Adrenal gland (tissue), 5 donors: ENCODE results near the gene MAST2.

Source experiments
- CTCF ChIP-seq, 6 experiments: fragments of 450-650 bp in 4 of 6; fragments of 200-600 bp in 2 of 6; sonication (generic) in 1 of 6; IDR thresholded peaks; 1 replicate in 5 of 6; 2 replicates in 1 of 6; pipeline versions ENCODE4 v1.5.1 to v1.8.0; 2016 to 2021; ENCODE audit warnings: antibody characterized with exemption in 6 of 6, mild to moderate bottlenecking in 2 of 6, moderate library complexity in 1 of 6
- POLR2A ChIP-seq, 2 donors: fragments of 450-650 bp; IDR thresholded peaks; one replicate each; pipeline ENCODE4 v1.6.1; 2017; ENCODE audit warnings: antibody characterized with exemption in 2 of 2, mild to moderate bottlenecking in 2 of 2, moderate library complexity in 1 of 2
- donor health status: DM: no; HTN: no; CAD: no.

DNA sequence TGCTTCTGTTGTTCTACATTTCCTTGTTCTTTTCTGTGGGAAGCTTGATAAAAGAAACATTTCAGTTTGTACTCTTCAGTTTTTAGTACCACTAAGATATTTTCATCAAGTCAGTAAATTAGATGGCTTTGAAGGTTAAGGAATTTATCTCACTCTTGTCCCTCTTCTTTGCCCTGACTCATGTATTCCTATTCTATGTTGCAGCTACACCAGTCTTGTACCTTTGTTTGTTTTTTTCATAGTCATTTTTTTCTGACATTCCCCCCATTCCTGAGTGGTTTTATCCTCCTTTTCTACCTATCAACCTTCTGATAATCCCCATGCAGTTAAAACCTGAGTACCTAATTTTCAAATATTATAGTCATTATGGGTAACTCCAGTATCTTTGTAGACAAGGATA lies 65.4 kb downstream of the MAST2 start:
- no peak for TF ChIP-seq POLR2A (IDR thresholded peaks at IDR 0.05)
- TF ChIP-seq CTCF (IDR thresholded peaks at IDR 0.05) = no peak
